ENCODE data around the gene DUS3L. TPM values are rescaled to one million over a fixed set of nuclear protein-coding genes. Genes with fewer than 3 reads are reported as not detected.

DUS3L gene
- total RNA-seq, 1 experiment from 2014 or later, result 67.0 TPM

GRCh38 chr19:5773276-5773675 lies 17.7 kb downstream of the DUS3L start:
- no peak overlapping the region for H3K9ac ChIP-seq (ENCODE audit: extremely low read depth, insufficient read length, low read length)
- no CpG with 5 or more reads among the region's 5 CpGs for WGBS (ENCODE audit: extremely low coverage, insufficient read length, low lambda C conversion rate)
- H2BK120ac ChIP-seq (ENCODE audit: low read depth, low read length, poor library complexity, severe bottlenecking), result no peak overlapping the region
- no peak overlapping the region for H4K5ac ChIP-seq (ENCODE audit: insufficient read length, low read depth, low read length)
- no peaks in the 10 kb centered on the region for H3K79me1 ChIP-seq (ENCODE audit: insufficient read depth, low read depth, low read length, poor library complexity, severe bottlenecking)
- H2AFZ ChIP-seq (ENCODE audit: low read length), result no peak overlapping the region
- no peak overlapping the region; the same call in 1 of the 2 replicates for H3K4ac ChIP-seq (ENCODE audit: low read depth, low read length)
- no peaks in the 10 kb centered on the region for H3K27me3 ChIP-seq (ENCODE audit: insufficient read depth, low read length)
- H2BK5ac ChIP-seq (ENCODE audit: insufficient read length, low read length), result no peak overlapping the region
- no peak overlapping the region for H3K27ac ChIP-seq (ENCODE audit: insufficient read length, low read depth, low read length)
- H2BK12ac ChIP-seq (ENCODE audit: insufficient read length, low read depth, low read length), result no peak overlapping the region
- no peak overlapping the region for H3T11ph ChIP-seq (ENCODE audit: low read length)
- H3K56ac ChIP-seq (ENCODE audit: insufficient read length, low read depth, low read length), result no peak overlapping the region
- H4K8ac ChIP-seq (replicated peaks; ENCODE audit: insufficient read length, low read depth, low read length), result peak overlapping the region; percentile 70
- no peaks in the 10 kb centered on the region for H3K9me3 ChIP-seq (ENCODE audit: control insufficient read depth, low read depth, low read length)
- H3K4me1 ChIP-seq (ENCODE audit: insufficient read depth, low read length), result no peaks in the 10 kb centered on the region
- H4K20me1 ChIP-seq (ENCODE audit: control insufficient read depth, insufficient read depth, insufficient read length), result no peaks in the 10 kb centered on the region
- TF ChIP-seq CTCF (conservative IDR thresholded peaks at IDR 0.05), result no peak
- peak overlapping the region; percentile 95 for H3K18ac ChIP-seq (ENCODE audit: insufficient read length, low read depth, low read length)
- H3K4me2 ChIP-seq (ENCODE audit: insufficient read depth, insufficient read length, low read length), result no peak overlapping the region
- H3K4me1 Mint-ChIP-seq, result no peaks in the 10 kb centered on the region
- H3K36me3 Mint-ChIP-seq (ENCODE audit: insufficient read depth in 1 of 3, low read depth in 3 of 3), result no peaks in the 10 kb centered on the region
- no peak overlapping the region for H3K14ac ChIP-seq (ENCODE audit: insufficient read depth, low read length)
- DNase-seq, result no peak
- H3K27me3 Mint-ChIP-seq (ENCODE audit: low read depth), result peaks cover 22% of the 10 kb centered on the region
- no peak overlapping the region for H2BK20ac ChIP-seq (ENCODE audit: low read depth, low read length, poor library complexity, severe bottlenecking)
- no peaks in the 10 kb centered on the region for H3K23me2 ChIP-seq (ENCODE audit: insufficient read length, low read depth, low read length, poor library complexity, severe bottlenecking)
- H3K23ac ChIP-seq (ENCODE audit: insufficient read length, low read depth, low read length), result no peak overlapping the region
- no peaks in the 10 kb centered on the region for H3K79me2 ChIP-seq (ENCODE audit: insufficient read depth, low read length)
- no peak overlapping the region for H2BK15ac ChIP-seq (ENCODE audit: low read depth, low read length)
- H3K27ac Mint-ChIP-seq, result peak overlapping the region in 1 of 3 experiments; percentile 57; a peak in 1 of 7 replicates
- H3K9me3 Mint-ChIP-seq, result no peaks in the 10 kb centered on the region
- H3K4me3 Mint-ChIP-seq, result no peak overlapping the region
- no peak overlapping the region for H2AK5ac ChIP-seq (ENCODE audit: insufficient read length, low read length)
- no peak overlapping the region for H4K91ac ChIP-seq (ENCODE audit: insufficient read length, low read depth, low read length)
